ENCODE measurements around the gene ITGB1BP1.
A peak's percentile ranks its signal among the peaks of the same experiment; 100 is the strongest.

ITGB1BP1 gene

GRCh38 chr2:9430316-9431293 is 7.3 kb upstream of the ITGB1BP1 start:
- Histone ChIP-seq H3K79me2 (no peaks in the 10 kb centered on the region), H3K9me3 (ENCODE audit: control insufficient read depth, low read length) (no peaks in the 10 kb centered on the region), H3K4me2 (ENCODE audit: low read length) (no peak overlapping the region), H3K4me1 (no peaks in the 10 kb centered on the region), H2AFZ (no peak overlapping the region), H3K9ac (no peak overlapping the region), H3K27ac (no peak overlapping the region), H3K4me3 (ENCODE audit: low read depth, low read length) (no peak overlapping the region), H3K36me3 (ENCODE audit: control insufficient read depth, insufficient read depth, low read length) (no peaks in the 10 kb centered on the region), H3K27me3 (ENCODE audit: control insufficient read depth, insufficient read depth, low read length) (no peaks in the 10 kb centered on the region)
- TF ChIP-seq CTCF (IDR thresholded peaks at IDR 0.05) = no peak

- TF ChIP-seq CTCF (IDR thresholded peaks at IDR 0.05) = no peak
- Histone ChIP-seq H3K27ac (no peak overlapping the region), H3K79me2 (no peaks in the 10 kb centered on the region), H3K4me3 (ENCODE audit: low read depth, low read length) (no peak overlapping the region), H2AFZ (no peak overlapping the region), H3K4me2 (ENCODE audit: low read length) (no peak overlapping the region), H3K9ac (no peak overlapping the region), H3K36me3 (ENCODE audit: control insufficient read depth, insufficient read depth, low read length) (no peaks in the 10 kb centered on the region), H3K9me3 (ENCODE audit: control insufficient read depth, low read length) (no peaks in the 10 kb centered on the region), H3K4me1 (no peaks in the 10 kb centered on the region), H3K27me3 (ENCODE audit: control insufficient read depth, insufficient read depth, low read length) (no peaks in the 10 kb centered on the region)
Observed at GRCh38 chr2:9428965-9429577, 5.7 kb upstream of the ITGB1BP1 start.

DNA sequence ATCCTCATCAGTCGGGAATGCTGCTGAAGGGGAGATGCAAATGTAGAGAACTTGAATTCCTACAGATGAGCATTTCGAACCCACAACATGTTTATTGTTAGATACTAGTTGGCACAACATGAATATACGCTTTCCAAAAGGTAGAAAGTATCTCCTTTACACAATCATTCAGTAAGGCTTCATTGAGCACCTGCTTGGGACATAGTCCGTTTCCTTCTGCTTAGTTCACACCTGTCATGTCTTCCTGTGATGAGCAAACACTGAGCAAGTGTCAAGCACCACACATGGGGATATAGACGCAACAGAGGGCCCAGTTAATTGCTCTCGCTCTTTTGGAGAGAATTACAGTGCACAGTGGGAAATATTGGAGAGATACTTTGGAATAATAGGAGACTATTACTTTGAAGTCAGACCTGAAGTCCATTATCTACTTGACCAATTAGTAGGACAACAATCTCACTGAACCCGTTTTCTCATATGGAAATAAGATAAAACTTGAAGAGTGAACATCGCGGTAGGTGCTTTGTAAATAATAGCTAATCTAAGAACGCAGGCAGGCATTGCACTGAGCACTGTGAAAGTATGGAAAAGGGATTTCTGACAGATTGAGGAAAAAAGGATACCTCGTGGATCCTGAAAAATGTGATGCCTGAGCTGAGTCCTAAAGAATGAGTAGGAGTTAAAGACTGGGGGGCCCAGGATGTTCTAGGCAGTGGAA is 1.3 kb upstream of the ITGB1BP1 start:
- Histone ChIP-seq H2AFZ (peak overlapping the region; percentile 71), H3K79me2 (peaks cover 20% of the 10 kb centered on the region), H3K27ac (no peak overlapping the region), H3K27me3 (ENCODE audit: control insufficient read depth, insufficient read depth, low read length) (no peaks in the 10 kb centered on the region), H3K4me2 (ENCODE audit: low read length) (peak overlapping the region; percentile 72), H3K4me3 (ENCODE audit: low read depth, low read length) (peak overlapping the region; percentile 84), H3K4me1 (peaks cover 7% of the 10 kb centered on the region), H3K9me3 (ENCODE audit: control insufficient read depth, low read length) (no peaks in the 10 kb centered on the region), H3K36me3 (ENCODE audit: control insufficient read depth, insufficient read depth, low read length) (no peaks in the 10 kb centered on the region), H3K9ac (no peak overlapping the region)
- TF ChIP-seq CTCF (IDR thresholded peaks at IDR 0.05) = no peak

DNA sequence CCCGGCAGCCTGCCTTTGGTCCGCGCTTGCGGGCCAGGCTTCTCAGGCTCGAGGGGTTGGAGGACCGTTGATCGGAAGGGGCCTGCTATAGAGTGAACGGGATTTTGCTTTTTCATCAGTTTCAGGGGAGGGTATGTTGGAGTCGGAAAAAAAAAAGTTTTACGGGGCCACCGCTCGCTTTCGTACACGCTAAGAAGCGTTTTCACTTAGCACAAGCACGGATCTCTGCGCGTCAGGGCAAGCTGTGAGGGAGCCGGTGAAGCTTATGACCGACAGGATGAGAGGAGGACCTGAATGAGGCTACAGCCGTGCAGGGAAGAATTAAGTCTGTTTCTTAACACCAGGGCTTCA is 569 bp upstream of the ITGB1BP1 start:
- peak overlapping the region; percentile 65 for H3K27ac ChIP-seq
- peak overlapping the region; percentile 71 for H2AFZ ChIP-seq
- no peaks in the 10 kb centered on the region for H3K9me3 ChIP-seq (ENCODE audit: control insufficient read depth, low read length)
- no peaks in the 10 kb centered on the region for H3K36me3 ChIP-seq (ENCODE audit: control insufficient read depth, insufficient read depth, low read length)
- peak overlapping the region; percentile 84 for H3K4me3 ChIP-seq (ENCODE audit: low read depth, low read length)
- H3K4me1 ChIP-seq = peaks cover 7% of the 10 kb centered on the region
- H3K9ac ChIP-seq = no peak overlapping the region
- no peak for TF ChIP-seq CTCF (IDR thresholded peaks at IDR 0.05)
- no peaks in the 10 kb centered on the region for H3K27me3 ChIP-seq (ENCODE audit: control insufficient read depth, insufficient read depth, low read length)
- peaks cover 20% of the 10 kb centered on the region for H3K79me2 ChIP-seq
- H3K4me2 ChIP-seq (ENCODE audit: low read length) = peak overlapping the region; percentile 72

All from parathyroid adenoma (tissue), 2 donors.